Tibial nerve (tissue), 4 donors: ENCODE data around the gene TTC28. TPM values are rescaled to one million over a fixed set of nuclear protein-coding genes. Genes with fewer than 3 reads are reported as not detected.

Source experiments
- DNase-seq, 2 donors: peaks; one replicate each; pipeline ENCODE4 v3.0.0-alpha.2; 2019; ENCODE audit warnings: low spot score in 2 of 2
- H3K27ac ChIP-seq, 4 donors: fragments of 200-600 bp; sonication (generic) in 3 of 4; one replicate each; pipeline ENCODE4 v1.5.1; 2017 to 2019; ENCODE audit warnings: mild to moderate bottlenecking in 1 of 4
- H3K27me3 ChIP-seq, 2 donors: fragments of 200-600 bp; sonication (generic) in 1 of 2; one replicate each; pipeline versions ENCODE4 v1.5.1 to v1.6.0; 2017 to 2019
- H3K36me3 ChIP-seq, 3 donors: fragments of 200-600 bp; sonication (generic); one replicate each; pipeline ENCODE4 v1.5.1; 2018 to 2019
- H3K4me1 ChIP-seq, 4 donors: fragments of 200-600 bp; sonication (generic) in 3 of 4; one replicate each; pipeline ENCODE4 v1.5.1; 2017 to 2019
- H3K4me3 ChIP-seq, 4 donors: fragments of 200-600 bp; sonication (generic) in 3 of 4; one replicate each; pipeline ENCODE4 v1.5.1; 2017 to 2019; ENCODE audit warnings: mild to moderate bottlenecking in 1 of 4, moderate library complexity in 1 of 4
- H3K9me3 ChIP-seq, 4 donors: fragments of 200-600 bp; sonication (generic) in 3 of 4; one replicate each; pipeline ENCODE4 v1.5.1; 2017 to 2019
- CTCF ChIP-seq, 5 experiments: fragments of 200-600 bp in 3 of 5; fragments of 450-650 bp in 2 of 5; sonication (generic) in 3 of 5; IDR thresholded peaks; one replicate each; pipeline ENCODE4 v1.5.1; 2016 to 2019; ENCODE audit warnings: antibody characterized with exemption in 5 of 5, mild to moderate bottlenecking in 3 of 5, moderate library complexity in 2 of 5
- EP300 ChIP-seq, 2 donors: sonication (generic); formaldehyde crosslinking; IDR thresholded peaks; one replicate each; pipeline ENCODE4 v1.6.1; 2017; ENCODE audit warnings: antibody characterized with exemption in 2 of 2, mild to moderate bottlenecking in 1 of 2
- POLR2A ChIP-seq, 2 donors: fragments of 450-650 bp; IDR thresholded peaks; one replicate each; pipeline ENCODE4 v1.6.1; 2017; ENCODE audit warnings: antibody characterized with exemption in 2 of 2, mild to moderate bottlenecking in 2 of 2, moderate library complexity in 2 of 2
- WGBS, 2 donors: methylation state at CpG; one replicate each; pipeline ENCODE4 v1.1.5; 2018; 5-methylcytosine and 5-hydroxymethylcytosine counted together
- total RNA-seq, 4 donors: library from RNA; depleted of rRNA; stranded (reverse); fragments of >200 nt; gene quantifications; one replicate each; pipeline ENCODE4 v1.1.0, GENCODE V29; 2016

The TTC28 gene
- total RNA-seq, 4 donors from 2014 or later, result 83.9 to 177 (median 128) TPM

- Histone ChIP-seq H3K36me3 (peaks cover 0 to 6% (median 0%) of the 10 kb centered on the region in 3 donors), H3K4me3 (no peak overlapping the region), H3K27me3 (no peaks in the 10 kb centered on the region), H3K27ac (no peak overlapping the region), H3K9me3 (no peaks in the 10 kb centered on the region), H3K4me1 (peaks cover 0 to 13% (median 0%) of the 10 kb centered on the region in 4 donors)
- TF ChIP-seq POLR2A (IDR thresholded peaks at IDR 0.05) (no peak), CTCF (IDR thresholded peaks at IDR 0.05) (no peak), EP300 (IDR thresholded peaks at IDR 0.05) (no peak)
- no peak for DNase-seq
- 91 to 93% methylated on average over 3 of the region's 3 CpGs for WGBS, 2 donors
Measured at GRCh38 chr22:28077166-28077565, 602.5 kb downstream of the TTC28 start.

DNA sequence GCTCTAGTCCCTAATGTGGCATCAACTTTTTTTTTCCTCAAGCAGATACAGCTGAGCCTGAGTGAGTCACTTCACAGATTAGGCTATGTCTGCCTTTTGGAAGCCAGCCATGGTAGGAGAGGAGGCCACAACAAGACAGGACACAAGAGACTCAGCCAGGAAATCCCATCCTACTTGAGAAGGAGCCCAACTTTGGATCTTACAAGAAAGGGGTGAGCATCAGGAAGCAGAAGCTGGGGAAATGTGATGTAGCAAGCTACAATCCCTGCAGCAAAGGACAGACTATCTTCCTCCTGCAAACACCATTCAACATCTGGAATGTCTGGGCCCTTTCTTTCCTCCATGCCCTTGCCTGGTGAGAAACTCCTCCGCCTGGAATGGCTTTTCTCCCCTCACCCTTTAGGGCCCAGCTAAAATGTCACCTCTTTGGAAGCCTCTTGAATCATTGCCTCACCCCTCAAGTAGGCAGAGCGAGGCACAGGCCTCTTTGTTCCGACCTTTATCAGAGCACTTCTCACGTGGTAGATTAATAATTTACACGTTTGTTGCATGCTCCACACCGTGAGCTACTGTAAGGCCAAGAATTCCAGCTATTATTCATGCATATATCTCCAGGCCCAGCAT lies 604.2 kb downstream of the TTC28 start:
- peak; percentile 22 to 65 for DNase-seq
- peaks cover 0 to 11% (median 0%) of the 10 kb centered on the region in 3 donors for H3K36me3 ChIP-seq
- WGBS, 2 donors, result 52 to 59% methylated on average over 6 of the region's 6 CpGs
- H3K27me3 ChIP-seq, result no peaks in the 10 kb centered on the region
- no peaks in the 10 kb centered on the region for H3K9me3 ChIP-seq
- peak overlapping the region in 1 of 4 donors; percentile 5 for H3K27ac ChIP-seq
- TF ChIP-seq EP300 (IDR thresholded peaks at IDR 0.05) (peak in 1 of 2 donors; percentile 16), CTCF (IDR thresholded peaks at IDR 0.05) (no peak)
- H3K4me3 ChIP-seq, result no peak overlapping the region
- H3K4me1 ChIP-seq, result peaks cover 0 to 13% (median 0%) of the 10 kb centered on the region in 4 donors

GRCh38 chr22:28074526-28074925 lies 605.1 kb downstream of the TTC28 start:
- no peak overlapping the region for H3K4me3 ChIP-seq
- H3K4me1 ChIP-seq, result peaks cover 0 to 13% (median 0%) of the 10 kb centered on the region in 4 donors
- TF ChIP-seq EP300 (IDR thresholded peaks at IDR 0.05) (no peak), POLR2A (IDR thresholded peaks at IDR 0.05) (no peak)
- WGBS, 2 donors, result 93 to 96% methylated on average over 4 of the region's 4 CpGs
- H3K9me3 ChIP-seq, result no peaks in the 10 kb centered on the region
- H3K27me3 ChIP-seq, result no peaks in the 10 kb centered on the region
- no peak for DNase-seq
- H3K36me3 ChIP-seq, result peaks cover 0 to 11% (median 0%) of the 10 kb centered on the region in 3 donors
- H3K27ac ChIP-seq, result no peak overlapping the region

DNA sequence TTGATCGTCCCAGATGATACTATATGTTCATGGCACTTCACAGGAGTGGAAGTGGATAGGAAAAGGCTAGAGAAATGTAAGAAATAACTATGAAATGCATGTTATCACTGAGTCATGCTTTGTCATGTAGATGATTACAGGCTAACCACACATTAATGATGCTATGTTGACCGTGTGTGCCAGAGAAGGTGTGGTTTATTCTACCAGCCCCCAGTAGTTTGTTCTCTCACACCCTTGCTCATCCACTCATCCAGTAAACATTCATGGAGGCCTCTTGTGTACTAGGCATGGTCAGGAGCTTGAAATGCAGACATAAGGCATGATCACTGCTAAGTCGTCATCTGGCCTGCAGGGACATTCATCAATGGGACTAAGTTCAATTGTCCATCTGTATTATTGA lies 607.6 kb downstream of the TTC28 start:
- DNase-seq, result no peak
- Histone ChIP-seq H3K4me1 (peaks cover 0 to 13% (median 0%) of the 10 kb centered on the region in 4 donors), H3K4me3 (no peak overlapping the region), H3K36me3 (peaks cover 0 to 11% (median 0%) of the 10 kb centered on the region in 3 donors), H3K27ac (no peak overlapping the region), H3K27me3 (no peaks in the 10 kb centered on the region), H3K9me3 (no peaks in the 10 kb centered on the region)
- 88 to 91% methylated on average over 3 of the region's 3 CpGs for WGBS, 2 donors
- TF ChIP-seq CTCF (IDR thresholded peaks at IDR 0.05) (no peak), POLR2A (IDR thresholded peaks at IDR 0.05) (no peak), EP300 (IDR thresholded peaks at IDR 0.05) (no peak)

DNA sequence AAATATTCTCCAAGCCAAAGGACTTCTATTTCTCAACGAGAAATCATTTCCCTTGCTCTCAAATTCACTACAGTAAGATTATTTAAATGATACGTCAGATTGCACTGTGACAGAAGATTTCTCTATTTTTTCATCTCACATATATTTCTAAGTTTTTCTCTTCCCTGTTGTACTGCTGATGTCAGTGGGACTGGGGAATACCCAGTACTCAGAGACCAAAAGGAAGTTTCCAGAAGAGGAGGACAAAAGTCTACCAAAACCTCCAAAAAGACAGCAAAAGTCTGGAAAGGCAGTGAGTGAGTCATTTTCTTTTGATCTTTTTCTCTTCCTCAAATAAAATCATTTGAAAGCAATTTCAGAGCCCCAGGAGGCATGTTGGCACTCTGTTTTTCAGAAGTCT lies 610.8 kb downstream of the TTC28 start:
- Histone ChIP-seq H3K4me3 (no peak overlapping the region), H3K27me3 (no peaks in the 10 kb centered on the region), H3K27ac (no peak overlapping the region), H3K4me1 (no peaks in the 10 kb centered on the region), H3K9me3 (no peaks in the 10 kb centered on the region), H3K36me3 (peaks cover 0 to 11% (median 0%) of the 10 kb centered on the region in 3 donors)
- no peak for DNase-seq
- WGBS, 2 donors, result 83 to 85% methylated on average over 2 of the region's 2 CpGs
- TF ChIP-seq POLR2A (IDR thresholded peaks at IDR 0.05), result no peak
- TF ChIP-seq EP300 (IDR thresholded peaks at IDR 0.05), result no peak
- no peak for TF ChIP-seq CTCF (IDR thresholded peaks at IDR 0.05)
